ENCODE results near the gene CDKN2B. TPM values are rescaled to one million over a fixed set of nuclear protein-coding genes. Genes with fewer than 3 reads are reported as not detected.

The CDKN2B gene
- total and polyA plus RNA-seq, 4 donors = 0.32 to 1.3 (median 0.54) TPM

- H3K9ac ChIP-seq (ENCODE audit: low read depth in 1 of 2, low read length in 2 of 2) = no peak overlapping the region
- H3K27ac ChIP-seq (ENCODE audit: low read depth in 1 of 2, low read length in 2 of 2) = no peak overlapping the region
- peak overlapping the region in 2 of 3 donors; percentile 46 to 53 for H3K4me3 ChIP-seq (ENCODE audit: low read depth in 1 of 3, low read length in 3 of 3)
- peaks cover 3 to 42% (median 24%) of the 10 kb centered on the region in 4 donors for H3K27me3 ChIP-seq (ENCODE audit: control insufficient read depth in 4 of 4, insufficient read depth in 4 of 4, low read length in 3 of 4)
- H3K9me3 ChIP-seq (ENCODE audit: control insufficient read depth in 4 of 4, low read length in 3 of 4) = peaks cover 0 to 7% (median 0%) of the 10 kb centered on the region in 4 donors
- WGBS = 6% methylated on average over 21 of the region's 21 CpGs
- TF ChIP-seq ATF3 (IDR thresholded peaks at IDR 0.05) = no peak
- no peaks in the 10 kb centered on the region for H3K36me3 ChIP-seq (ENCODE audit: control insufficient read depth in 4 of 4, insufficient read depth in 3 of 4, low read depth in 1 of 4, low read length in 3 of 4)
- DNase-seq (ENCODE audit: low spot score) = no peak
- H3K4me1 ChIP-seq (ENCODE audit: control insufficient read depth in 4 of 4, insufficient read depth in 4 of 4, low read length in 3 of 4) = peaks cover 6 to 15% (median 12%) of the 10 kb centered on the region in 4 donors
Measured at GRCh38 chr9:21974343-21974721, 34.8 kb downstream of the CDKN2B start.

- no peak overlapping the region for H3K4me3 ChIP-seq (ENCODE audit: low read depth in 1 of 3, low read length in 3 of 3)
- TF ChIP-seq GABPA (IDR thresholded peaks at IDR 0.05 in 1 of 2, conservative IDR thresholded peaks at IDR 0.05 in 1 of 2) = no peak
- TF ChIP-seq ATF3 (IDR thresholded peaks at IDR 0.05) = no peak
- TF ChIP-seq SP1 (IDR thresholded peaks at IDR 0.05) = no peak
- no peak for TF ChIP-seq RAD21 (IDR thresholded peaks at IDR 0.05)
- TF ChIP-seq RXRA (IDR thresholded peaks at IDR 0.05) = no peak
- TF ChIP-seq CTCF (IDR thresholded peaks at IDR 0.05; ENCODE audit: low read depth, low read length, missing input control) = no peak
- TF ChIP-seq MAX (IDR thresholded peaks at IDR 0.05) = no peak
- no peak for TF ChIP-seq FOXA1 (IDR thresholded peaks at IDR 0.05)
- TF ChIP-seq ZBTB33 (IDR thresholded peaks at IDR 0.05) = no peak
- no peak for TF ChIP-seq HNF4A (conservative IDR thresholded peaks at IDR 0.05)
- TF ChIP-seq FOXA2 (IDR thresholded peaks at IDR 0.05) = no peak
- TF ChIP-seq TAF1 (conservative IDR thresholded peaks at IDR 0.05) = no peak
- no peak for TF ChIP-seq YY1 (IDR thresholded peaks at IDR 0.05)
- no peak for TF ChIP-seq EGR1 (IDR thresholded peaks at IDR 0.05; ENCODE audit: low read depth in 2 of 2)
- no peak for TF ChIP-seq NR2F2 (IDR thresholded peaks at IDR 0.05)
- TF ChIP-seq JUND (IDR thresholded peaks at IDR 0.05) = no peak
- no peak for TF ChIP-seq REST (IDR thresholded peaks at IDR 0.05)
- TF ChIP-seq HNF4G (IDR thresholded peaks at IDR 0.05) = no peak
- H3K4me1 ChIP-seq (ENCODE audit: control insufficient read depth in 4 of 4, insufficient read depth in 4 of 4, low read length in 3 of 4) = peaks cover 7 to 20% (median 15%) of the 10 kb centered on the region in 4 donors
- peaks cover 0 to 18% (median 1%) of the 10 kb centered on the region in 4 donors for H3K9me3 ChIP-seq (ENCODE audit: control insufficient read depth in 4 of 4, low read length in 3 of 4)
- no peak overlapping the region for H3K27ac ChIP-seq (ENCODE audit: low read depth in 1 of 2, low read length in 2 of 2)
- no peaks in the 10 kb centered on the region for H3K36me3 ChIP-seq (ENCODE audit: control insufficient read depth in 4 of 4, insufficient read depth in 3 of 4, low read depth in 1 of 4, low read length in 3 of 4)
- H3K9ac ChIP-seq (ENCODE audit: low read depth in 1 of 2, low read length in 2 of 2) = no peak overlapping the region
- H3K27me3 ChIP-seq (ENCODE audit: control insufficient read depth in 4 of 4, insufficient read depth in 4 of 4, low read length in 3 of 4) = peaks cover 3 to 51% (median 26%) of the 10 kb centered on the region in 4 donors
- no peak for DNase-seq (ENCODE audit: low spot score)
Measured at GRCh38 chr9:21972361-21972760, 36.7 kb downstream of the CDKN2B start.

Data from liver (tissue), 9 donors.